Heart right ventricle (tissue), 16 donors: Measurements from ENCODE around the gene SPTBN4. TPM values are rescaled to one million over a fixed set of nuclear protein-coding genes. Genes with fewer than 3 reads are reported as not detected.
A peak's percentile ranks its signal among the peaks of the same experiment; 100 is the strongest.
"Not testable (repeated sequence)": the region's sequence is repeated elsewhere in the genome, so short reads cannot be mapped to it uniquely, and the experiment has no call there.

Source experiments
- ATAC-seq, 8 donors: fragments of 200-7000 bp; cut with Tn5 transposase; one replicate each; pipeline ENCODE4 v1.9.1; 2020; ENCODE audit warnings: mild to moderate bottlenecking in 8 of 8, moderate library complexity in 8 of 8, moderate number of reproducible peaks in 1 of 8
- DNase-seq, 2 donors: peaks; one replicate each; pipeline ENCODE4 v3.0.0-alpha.2; 2020
- H3K27ac ChIP-seq, 10 donors: fragments of 200-600 bp; sonication (generic) in 2 of 10; one replicate each; pipeline versions ENCODE4 v1.5.0 to v1.8.0; 2020 to 2022; ENCODE audit warnings: mild to moderate bottlenecking in 3 of 10
- H3K27me3 ChIP-seq, 7 donors: fragments of 200-600 bp; one replicate each; pipeline ENCODE4 v1.8.0; 2021 to 2022; ENCODE audit warnings: mild to moderate bottlenecking in 2 of 7
- H3K36me3 ChIP-seq, 9 donors: fragments of 200-600 bp; sonication (generic) in 1 of 9; one replicate each; pipeline versions ENCODE4 v1.5.0 to v1.8.0; 2020 to 2022; ENCODE audit warnings: mild to moderate bottlenecking in 2 of 9
- H3K4me1 ChIP-seq, 9 donors: fragments of 200-600 bp; sonication (generic) in 1 of 9; one replicate each; pipeline versions ENCODE4 v1.5.0 to v1.8.0; 2020 to 2022; ENCODE audit warnings: mild to moderate bottlenecking in 4 of 9
- H3K4me3 ChIP-seq, 10 donors: fragments of 200-600 bp; sonication (generic) in 2 of 10; one replicate each; pipeline versions ENCODE4 v1.5.0 to v1.8.0; 2020 to 2022; ENCODE audit warnings: mild to moderate bottlenecking in 7 of 10, moderate library complexity in 2 of 10
- H3K9me3 ChIP-seq, 11 donors: fragments of 200-600 bp in 10 of 11; sonication (generic) in 2 of 11; one replicate each; pipeline versions ENCODE4 v1.5.0 to v1.8.0; 2013 to 2022; ENCODE audit warnings: mild to moderate bottlenecking in 2 of 11, control low read depth in 1 of 11, moderate library complexity in 1 of 11
- CTCF ChIP-seq, 9 donors: fragments of 200-600 bp; sonication (generic) in 2 of 9; IDR thresholded peaks; one replicate each; pipeline versions ENCODE4 v1.5.0 to v1.8.0; 2021 to 2022; ENCODE audit warnings: antibody characterized with exemption in 9 of 9, mild to moderate bottlenecking in 5 of 9, moderate library complexity in 1 of 9
- WGBS, 2 donors: extraction: QIAGEN DNeasy Blood & Tissue Kit; methylation state at CpG; one replicate each; pipeline ENCODE4 v1.1.7; 2013; ENCODE audit warnings: inconsistent platforms in 1 of 2; 5-methylcytosine and 5-hydroxymethylcytosine counted together
- intact Hi-C, 10 donors: fragments of 100-400 bp; cut with DNase I; formaldehyde crosslinking; loops; one replicate each; pipeline versions ENCODE4 v1.11.1 to v1.14.2; 2022
- polyA plus RNA-seq, 2 donors: library from polyadenylated mRNA; stranded (reverse); fragments of 200-250 nt; gene quantifications; one replicate each; pipeline ENCODE4 v1.2.3, GENCODE V29; 2013
- total RNA-seq, 10 donors: library from RNA; stranded (reverse); fragmentation: NEBNext Ultra II Directional in 3 of 10; extraction: Animal tissue kit (Norgen Biotek cat#: 25700) in 3 of 10; gene quantifications; one replicate each; pipeline versions ENCODE4 v1.2.1 to v1.2.4, GENCODE V29; 2021 to 2023
- donor health status: Arrhythmogenic right ventricular cardiomyopathy.
- donor health status: ischemic (EF 13 %, LVEDD 7.1; RV severe dilation, severe dysfunction).
- donor health status: healthy with polysubstance abuse.
- donor health status: DM: no; HTN: yes; CAD: no.
- donor health status: DM: no; HTN: no; CAD: no.
- donor health status: ischemic (EF 25% LVEDD 6.9; RV normal size, moderate dysfunction).
- donor health status: ischemic (EF 25% LVEDD 5.7; RV mildly dilated, moderate dysfunction).
- donor health status: healthy.
- donor health status: DM: yes; HTN: yes; CAD: no.
- donor health status: Ischemic cardiomyopathy.
- donor health status: ischemic (EF 35%, LVEDD 5.7; RV mildly dilated, moderate dysfunction).
- donor health status: nonischemic (EF 11% LVEDD 7.7; RV severe dilation, severe dysfunction).
- donor health status: DM: yes; HTN: yes; CAD: no.
- donor health status: PGD.
- donor health status: ischemic (EF 29% LVEDD 5.4; RV normal size, mild dysfunction).
- donor health status: nonischemic (EF 23%, LVEDD 6.1; RV moderate dilation, normal function).

The SPTBN4 gene
- total and polyA plus RNA-seq, 12 donors, result 3.0 to 13.8 (median 4.9) TPM

- peak overlapping the region; percentile 93 to 100 (median 98) for H3K27ac ChIP-seq
- intact Hi-C loops, result loop anchor here in 4 of 10 donors (1.0 to 10.0 kb wide), 7 partner anchors 8 to 177 kb away; partner anchors contain the start of genes C19orf47 (in 3 of the 4), PLD3 (in 3 of the 4), LTBP4 (in 1 of the 4) and SERTAD3 (in 1 of the 4)
- DNase-seq (no peak), ATAC-seq (peak in 3 of 8 donors; percentile 3 to 9 (median 4))
- peaks cover 5 to 55% (median 43%) of the 10 kb centered on the region in 9 donors for H3K4me1 ChIP-seq
- peak overlapping the region; percentile 66 to 91 (median 82) for H3K4me3 ChIP-seq
- H3K9me3 ChIP-seq, result no peaks in the 10 kb centered on the region
- H3K36me3 ChIP-seq, result peaks cover 0 to 21% (median 12%) of the 10 kb centered on the region in 9 donors
- TF ChIP-seq CTCF (IDR thresholded peaks at IDR 0.05), result peak in 1 of 9 donors; percentile 76
- no peaks in the 10 kb centered on the region for H3K27me3 ChIP-seq
- WGBS, 2 donors, result 1% methylated on average over 27 to 28 of the region's 28 CpGs
Measured at GRCh38 chr19:40424637-40425449, 42.0 kb upstream of the SPTBN4 start.

- Histone ChIP-seq H3K4me1 (peaks cover 5 to 48% (median 40%) of the 10 kb centered on the region in 9 donors), H3K4me3 (peak within 1 kb of the TSS; percentile 66 to 91 (median 82)), H3K9me3 (no peaks in the 10 kb centered on the region), H3K36me3 (peaks cover 0 to 21% (median 12%) of the 10 kb centered on the region in 9 donors), H3K27ac (peak within 1 kb of the TSS; percentile 93 to 100 (median 98)), H3K27me3 (no peaks in the 10 kb centered on the region)
- WGBS, 2 donors, result 0% methylated on average over 66 to 75 of the region's 75 CpGs
- ATAC-seq (peak; percentile 89 to 95 (median 94)), DNase-seq (peak; percentile 100)
- intact Hi-C loops, result loop anchor here in 3 of 10 donors (1.0 to 10.0 kb wide), 6 partner anchors 8 to 81 kb away; partner anchors contain the start of genes C19orf47 (in 2 of the 3), PLD3 (in 2 of the 3) and SERTAD3 (in 1 of the 3)
- peak in 8 of 9 donors; percentile 58 to 88 (median 83) for TF ChIP-seq CTCF (IDR thresholded peaks at IDR 0.05)
Measured at GRCh38 chr19:40425450-40426287, 41.1 kb upstream of the SPTBN4 start, which contains the start of gene SERTAD1. Gene SERTAD1, minus strand, starts transcription at chr19:40425992. Its CDS starts 2,446 bp downstream, at chr19:40423546.

DNA sequence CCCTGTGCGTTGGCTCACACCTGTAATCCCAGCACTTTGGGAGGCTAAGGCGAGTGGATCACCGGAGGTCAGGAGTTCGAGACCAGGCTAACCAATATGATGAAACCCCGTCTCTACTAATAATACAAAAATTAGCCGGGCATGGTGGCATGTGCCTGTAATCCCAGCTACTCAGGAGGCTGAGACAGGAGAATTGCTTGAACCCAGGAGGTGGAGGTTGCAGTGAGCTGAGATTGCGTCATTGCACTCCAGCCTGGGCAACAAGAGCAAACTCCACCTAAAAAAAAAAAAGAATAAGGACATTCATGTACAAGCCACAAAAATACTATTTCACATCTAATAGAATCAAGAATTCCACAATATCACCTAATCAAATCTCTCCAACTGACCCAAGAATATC, 38.6 kb upstream of the SPTBN4 start:
- not testable (repeated sequence) for DNase-seq, ATAC-seq, H3K27me3 ChIP-seq, H3K27ac ChIP-seq, H3K36me3 ChIP-seq, H3K9me3 ChIP-seq, H3K4me3 ChIP-seq
- intact Hi-C loops, result loop anchor here in 1 of 10 donors (10.0 kb wide), 1 partner anchor 83 kb away; the partner anchor contains the start of genes C19orf47 and PLD3
- 94 to 96% methylated on average over 7 of the region's 7 CpGs for WGBS, 2 donors
- peaks cover 0 to 40% (median 32%) of the 10 kb centered on the region in 9 donors for H3K4me1 ChIP-seq

- H3K36me3 ChIP-seq, intact Hi-C loops, H3K4me3 ChIP-seq, DNase-seq, H3K9me3 ChIP-seq, H3K27me3 ChIP-seq, H3K27ac ChIP-seq, ATAC-seq: not testable (repeated sequence)
- 95 to 97% methylated on average over 10 of the region's 10 CpGs for WGBS, 2 donors
- peaks cover 0 to 35% (median 27%) of the 10 kb centered on the region in 9 donors for H3K4me1 ChIP-seq
Measured at GRCh38 chr19:40430242-40430641, 36.6 kb upstream of the SPTBN4 start.

DNA sequence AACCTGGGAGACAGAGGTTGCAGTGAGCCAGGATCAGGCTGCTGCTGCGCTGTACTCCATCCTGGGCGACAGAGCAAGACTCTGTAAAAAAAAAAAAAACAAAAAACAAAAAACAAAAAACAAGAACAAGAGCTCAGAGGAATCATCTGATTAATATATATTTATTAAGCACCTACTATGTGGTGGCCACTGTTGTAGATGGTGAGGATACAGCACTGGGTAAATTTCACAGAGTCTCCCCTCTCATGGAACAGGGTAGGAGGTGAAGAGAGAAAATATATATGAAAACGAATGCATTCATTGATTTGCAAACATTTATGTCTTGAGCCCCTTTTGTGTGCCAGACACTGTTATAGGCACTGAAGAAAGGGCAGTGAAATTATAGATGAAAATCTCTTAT, 35.1 kb upstream of the SPTBN4 start:
- 89 to 97% methylated on average over 3 of the region's 3 CpGs for WGBS, 2 donors
- no peak for DNase-seq
- no peaks in the 10 kb centered on the region for H3K36me3 ChIP-seq
- ATAC-seq, result no peak
- TF ChIP-seq CTCF (IDR thresholded peaks at IDR 0.05), result no peak
- intact Hi-C loops, result no loop called here
- no peak overlapping the region for H3K4me3 ChIP-seq
- H3K27me3 ChIP-seq, result no peaks in the 10 kb centered on the region
- H3K27ac ChIP-seq, result peak overlapping the region in 6 of 10 donors; percentile 86 to 98 (median 96)
- H3K9me3 ChIP-seq, result no peaks in the 10 kb centered on the region
- H3K4me1 ChIP-seq, result peaks cover 0 to 30% (median 27%) of the 10 kb centered on the region in 9 donors

GRCh38 chr19:40432760-40433159, 34.0 kb upstream of the SPTBN4 start:
- not testable (repeated sequence) for DNase-seq, H3K27me3 ChIP-seq, ATAC-seq, H3K9me3 ChIP-seq, H3K36me3 ChIP-seq
- intact Hi-C loops, result loop anchor here in 2 of 10 donors (1.0 kb wide), 2 partner anchors 7 to 12 kb away; partner anchors contain the start of genes SERTAD1 (in 1 of the 2) and SERTAD3 (in 1 of the 2)
- 48 to 52% methylated on average over 7 of the region's 7 CpGs for WGBS, 2 donors
- H3K27ac ChIP-seq, result peak overlapping the region; percentile 86 to 99 (median 94)
- H3K4me1 ChIP-seq, result peaks cover 0 to 29% (median 25%) of the 10 kb centered on the region in 9 donors
- H3K4me3 ChIP-seq, result peak overlapping the region in 8 of 10 donors; percentile 30 to 56 (median 52)
